Lower lobe of right lung (tissue), 2 donors: ENCODE data around the gene PABPC1L. TPM values are rescaled to one million over a fixed set of nuclear protein-coding genes. Genes with fewer than 3 reads are reported as not detected.

Source experiments
- ATAC-seq, 2 donors: fragments of 200-7000 bp; cut with Tn5 transposase; one replicate each; pipeline ENCODE4 v1.9.1; 2020 to 2022; ENCODE audit warnings: mild to moderate bottlenecking in 2 of 2, moderate library complexity in 2 of 2
- DNase-seq: peaks from one replicate; pipeline ENCODE4 v3.0.0-alpha.2; 2020
- H3K27ac ChIP-seq: fragments of 200-600 bp; one replicate; pipeline ENCODE4 v1.8.0; 2022
- H3K27me3 ChIP-seq: fragments of 200-600 bp; one replicate; pipeline ENCODE4 v1.8.0; 2022; ENCODE audit warnings: low read depth
- H3K36me3 ChIP-seq: fragments of 200-600 bp; one replicate; pipeline ENCODE4 v1.8.0; 2022; ENCODE audit warnings: mild to moderate bottlenecking
- H3K4me1 ChIP-seq: fragments of 200-600 bp; one replicate; pipeline ENCODE4 v1.8.0; 2022
- H3K4me3 ChIP-seq: fragments of 200-600 bp; one replicate; pipeline ENCODE4 v1.8.0; 2022; ENCODE audit warnings: mild to moderate bottlenecking
- H3K9me3 ChIP-seq: fragments of 200-600 bp; one replicate; pipeline ENCODE4 v1.8.0; 2022
- CTCF ChIP-seq: fragments of 200-600 bp; IDR thresholded peaks from one replicate; pipeline ENCODE4 v1.8.0; 2022; ENCODE audit warnings: antibody characterized with exemption, mild to moderate bottlenecking
- intact Hi-C: fragments of 100-400 bp; cut with DNase I; formaldehyde crosslinking; loops from one replicate; pipeline ENCODE4 v1.11.0; 2022
- total RNA-seq: library from RNA; stranded (reverse); fragmentation: NEBNext Ultra II Directional; extraction: Animal tissue kit (Norgen Biotek cat#: 25700); gene quantifications from one replicate; pipeline ENCODE4 v1.2.1, GENCODE V29; 2021
- donor health status: DM: no; HTN: yes; CAD: no; lungs with severe emphysema.

The PABPC1L gene
- total RNA-seq, 1 donor from 2014 or later = 56.3 TPM

GRCh38 chr20:44921447-44921846 lies 11.6 kb downstream of the PABPC1L start:
- no peak for DNase-seq
- Histone ChIP-seq H3K27me3 (no peaks in the 10 kb centered on the region), H3K27ac (no peak overlapping the region), H3K36me3 (peaks cover 13% of the 10 kb centered on the region), H3K4me1 (no peaks in the 10 kb centered on the region), H3K9me3 (no peaks in the 10 kb centered on the region), H3K4me3 (no peak overlapping the region)
- intact Hi-C loops = no loop called here
- no peak for TF ChIP-seq CTCF
- ATAC-seq = no peak

GRCh38 chr20:44924541-44924940 lies 14.7 kb downstream of the PABPC1L start:
- Histone ChIP-seq H3K27ac (no peak overlapping the region), H3K9me3 (no peaks in the 10 kb centered on the region), H3K27me3 (no peaks in the 10 kb centered on the region), H3K36me3 (peaks cover 10% of the 10 kb centered on the region), H3K4me3 (no peak overlapping the region), H3K4me1 (no peaks in the 10 kb centered on the region)
- TF ChIP-seq CTCF = no peak
- intact Hi-C loops = no loop called here
- no peak for DNase-seq
- no peak for ATAC-seq

- Histone ChIP-seq H3K36me3 (peaks cover 27% of the 10 kb centered on the region), H3K9me3 (no peaks in the 10 kb centered on the region), H3K27ac (no peak overlapping the region), H3K27me3 (no peaks in the 10 kb centered on the region), H3K4me3 (no peak overlapping the region), H3K4me1 (no peaks in the 10 kb centered on the region)
- ATAC-seq (peak in 1 of 2 donors; percentile 58), DNase-seq (no peak)
- intact Hi-C loops = no loop called here
- no peak for TF ChIP-seq CTCF
These were observed 18.7 kb downstream of the PABPC1L start for GRCh38 chr20:44928595-44928994.

- intact Hi-C loops = no loop called here
- Histone ChIP-seq H3K4me1 (no peaks in the 10 kb centered on the region), H3K36me3 (peaks cover 35% of the 10 kb centered on the region), H3K4me3 (no peak overlapping the region), H3K27me3 (no peaks in the 10 kb centered on the region), H3K9me3 (no peaks in the 10 kb centered on the region), H3K27ac (no peak overlapping the region)
- ATAC-seq (no peak), DNase-seq (no peak)
- TF ChIP-seq CTCF = no peak
These were observed 20.8 kb downstream of the PABPC1L start for GRCh38 chr20:44930517-44931168.

- DNase-seq = no peak
- intact Hi-C loops = no loop called here
- H3K4me1 ChIP-seq = no peaks in the 10 kb centered on the region
- no peaks in the 10 kb centered on the region for H3K9me3 ChIP-seq
- no peak overlapping the region for H3K4me3 ChIP-seq
- H3K27me3 ChIP-seq = no peaks in the 10 kb centered on the region
- H3K36me3 ChIP-seq = peaks cover 45% of the 10 kb centered on the region
- TF ChIP-seq CTCF = no peak
- no peak overlapping the region for H3K27ac ChIP-seq
- no peak for ATAC-seq
These were observed 22.1 kb downstream of the PABPC1L start for GRCh38 chr20:44931911-44932310.
